Astrocyte (in vitro differentiated cells and primary cell): Measurements from ENCODE around the gene PRIM2. TPM values are rescaled to one million over a fixed set of nuclear protein-coding genes. Genes with fewer than 3 reads are reported as not detected.

Experiments
- DNase-seq: peaks from one replicate; pipeline ENCODE4 v3.0.0-alpha.2; 2010; ENCODE audit warnings: low read depth
- FAIRE-seq: peaks from 2 replicates; lab custom pipeline; 2011; peaks lifted over from hg19 to GRCh38; lab: Jason Lieb, UNC
- H2AFZ ChIP-seq: 2 replicates; pipeline ENCODE4 v1.6.0; 2012; ENCODE audit warnings: low read depth, low read length, inconsistent platforms
- H3K27ac ChIP-seq: 2 replicates; pipeline ENCODE4 v1.5.1; 2011; ENCODE audit warnings: low read depth, low read length, inconsistent platforms
- H3K27me3 ChIP-seq: 2 replicates; pipeline ENCODE4 v1.6.0; 2011; ENCODE audit warnings: low read length, inconsistent platforms; ENCODE audit not compliant: insufficient read depth
- H3K36me3 ChIP-seq: 2 replicates; pipeline ENCODE4 v1.5.1; 2011; ENCODE audit warnings: low read length, inconsistent platforms; ENCODE audit not compliant: insufficient read depth
- H3K4me1 ChIP-seq: 2 replicates; pipeline ENCODE4 v1.5.1; 2011; ENCODE audit warnings: low read length, inconsistent platforms; ENCODE audit not compliant: insufficient read depth
- H3K4me2 ChIP-seq: 2 replicates; pipeline ENCODE4 v1.6.0; 2012; ENCODE audit warnings: low read length, inconsistent platforms
- H3K4me3 ChIP-seq: 2 replicates; pipeline ENCODE4 v1.5.1; 2011; ENCODE audit warnings: low read depth, mild to moderate bottlenecking, low read length, inconsistent platforms; ENCODE audit not compliant: insufficient read depth
- H3K79me2 ChIP-seq: 2 replicates; pipeline ENCODE4 v1.6.0; 2012; ENCODE audit warnings: mild to moderate bottlenecking, low read length, inconsistent platforms; ENCODE audit not compliant: insufficient read depth
- H3K9ac ChIP-seq: 2 replicates; pipeline ENCODE4 v1.6.0; 2012; ENCODE audit warnings: mild to moderate bottlenecking, low read length, inconsistent platforms
- H3K9me3 ChIP-seq: 2 replicates; pipeline ENCODE4 v1.5.1; 2012; ENCODE audit warnings: low read depth, mild to moderate bottlenecking, low read length, inconsistent platforms; ENCODE audit not compliant: insufficient read depth
- H4K20me1 ChIP-seq: 2 replicates; pipeline ENCODE4 v1.6.0; 2012; ENCODE audit warnings: low read length, inconsistent platforms; ENCODE audit not compliant: insufficient read depth
- H3K27ac Mint-ChIP-seq: one replicate; pipeline ENCODE4 v1.8.0; 2021; ENCODE audit warnings: mild to moderate bottlenecking, mixed read lengths; ENCODE audit not compliant: unreplicated experiment
- H3K27me3 Mint-ChIP-seq: one replicate; pipeline ENCODE4 v1.8.0; 2021; ENCODE audit warnings: low read depth, mixed read lengths; ENCODE audit not compliant: unreplicated experiment
- H3K36me3 Mint-ChIP-seq: one replicate; pipeline ENCODE4 v1.8.0; 2021; ENCODE audit warnings: low read depth, mixed read lengths; ENCODE audit not compliant: unreplicated experiment
- H3K4me1 Mint-ChIP-seq: one replicate; pipeline ENCODE4 v1.8.0; 2021; ENCODE audit warnings: low read depth, mixed read lengths; ENCODE audit not compliant: unreplicated experiment
- H3K4me3 Mint-ChIP-seq: one replicate; pipeline ENCODE4 v1.8.0; 2021; ENCODE audit warnings: mild to moderate bottlenecking, moderate library complexity, mixed read lengths; ENCODE audit not compliant: unreplicated experiment
- H3K9me3 Mint-ChIP-seq: one replicate; pipeline ENCODE4 v1.8.0; 2021; ENCODE audit warnings: mild to moderate bottlenecking, mixed read lengths; ENCODE audit not compliant: unreplicated experiment
- EZH2 ChIP-seq: IDR thresholded peaks from 2 replicates; pipeline ENCODE4 v1.6.1; 2012; ENCODE audit warnings: mild to moderate bottlenecking, low read length, inconsistent platforms; ENCODE audit not compliant: insufficient read depth
- total RNA-seq: library from RNA; stranded (reverse); gene quantifications from 2 replicates; pipeline ENCODE4 v1.2.1, GENCODE V29; 2021
- TF ChIP-seq, protein P1 (sequence below): IDR thresholded peaks from 2 replicates; pipeline ENCODE4 v1.5.1; 2011; ENCODE audit warnings: low read depth, mild to moderate bottlenecking, inconsistent platforms, low read length, moderate library complexity; ENCODE audit not compliant: insufficient read depth

The PRIM2 gene
- total RNA-seq, 1 donor from 2014 or later = 11.9 TPM

DNA sequence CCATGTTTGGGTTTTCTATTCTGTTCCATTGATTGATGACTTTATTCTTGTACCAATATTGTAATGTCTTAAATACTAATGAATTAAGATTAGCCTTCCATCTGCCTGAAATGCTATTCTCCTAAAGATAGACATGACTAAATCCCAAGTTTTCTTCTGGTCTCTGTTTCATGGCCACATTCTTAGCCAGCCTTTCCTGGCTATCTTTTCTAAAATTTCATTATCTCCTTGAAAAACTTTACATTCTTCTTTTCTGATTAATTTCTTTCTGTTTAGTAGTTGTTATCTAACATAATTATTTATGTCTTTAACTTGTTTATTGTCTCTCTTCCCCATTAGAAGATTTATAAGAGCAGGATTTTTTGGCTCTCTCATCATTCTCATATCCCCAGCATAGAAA, 4.4 kb upstream of the PRIM2 start:
- Histone ChIP-seq H3K79me2 (peaks cover 6% of the 10 kb centered on the region), H3K27me3 (no peaks in the 10 kb centered on the region), H3K4me3 (no peak overlapping the region), H3K9ac (peak overlapping the region; percentile 83), H3K36me3 (no peaks in the 10 kb centered on the region), H2AFZ (no peak overlapping the region), H3K4me1 (peaks cover 26% of the 10 kb centered on the region), H3K9me3 (peaks cover 2% of the 10 kb centered on the region), H3K4me2 (peak overlapping the region; percentile 73), H4K20me1 (no peaks in the 10 kb centered on the region), H3K27ac (peak overlapping the region; percentile 97)
- no peak for DNase-seq
- no peaks in the 10 kb centered on the region for H3K27me3 Mint-ChIP-seq
- peaks cover 28% of the 10 kb centered on the region for H3K4me1 Mint-ChIP-seq
- peak overlapping the region; percentile 99 for H3K27ac Mint-ChIP-seq
- no peak for FAIRE-seq
- peaks cover 4% of the 10 kb centered on the region for H3K9me3 Mint-ChIP-seq
- no peaks in the 10 kb centered on the region for H3K36me3 Mint-ChIP-seq
- no peak for TF ChIP-seq EZH2
- TF ChIP-seq, protein P1, sequence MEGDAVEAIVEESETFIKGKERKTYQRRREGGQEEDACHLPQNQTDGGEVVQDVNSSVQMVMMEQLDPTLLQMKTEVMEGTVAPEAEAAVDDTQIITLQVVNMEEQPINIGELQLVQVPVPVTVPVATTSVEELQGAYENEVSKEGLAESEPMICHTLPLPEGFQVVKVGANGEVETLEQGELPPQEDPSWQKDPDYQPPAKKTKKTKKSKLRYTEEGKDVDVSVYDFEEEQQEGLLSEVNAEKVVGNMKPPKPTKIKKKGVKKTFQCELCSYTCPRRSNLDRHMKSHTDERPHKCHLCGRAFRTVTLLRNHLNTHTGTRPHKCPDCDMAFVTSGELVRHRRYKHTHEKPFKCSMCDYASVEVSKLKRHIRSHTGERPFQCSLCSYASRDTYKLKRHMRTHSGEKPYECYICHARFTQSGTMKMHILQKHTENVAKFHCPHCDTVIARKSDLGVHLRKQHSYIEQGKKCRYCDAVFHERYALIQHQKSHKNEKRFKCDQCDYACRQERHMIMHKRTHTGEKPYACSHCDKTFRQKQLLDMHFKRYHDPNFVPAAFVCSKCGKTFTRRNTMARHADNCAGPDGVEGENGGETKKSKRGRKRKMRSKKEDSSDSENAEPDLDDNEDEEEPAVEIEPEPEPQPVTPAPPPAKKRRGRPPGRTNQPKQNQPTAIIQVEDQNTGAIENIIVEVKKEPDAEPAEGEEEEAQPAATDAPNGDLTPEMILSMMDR = no peak
- no peak overlapping the region for H3K4me3 Mint-ChIP-seq

DNA sequence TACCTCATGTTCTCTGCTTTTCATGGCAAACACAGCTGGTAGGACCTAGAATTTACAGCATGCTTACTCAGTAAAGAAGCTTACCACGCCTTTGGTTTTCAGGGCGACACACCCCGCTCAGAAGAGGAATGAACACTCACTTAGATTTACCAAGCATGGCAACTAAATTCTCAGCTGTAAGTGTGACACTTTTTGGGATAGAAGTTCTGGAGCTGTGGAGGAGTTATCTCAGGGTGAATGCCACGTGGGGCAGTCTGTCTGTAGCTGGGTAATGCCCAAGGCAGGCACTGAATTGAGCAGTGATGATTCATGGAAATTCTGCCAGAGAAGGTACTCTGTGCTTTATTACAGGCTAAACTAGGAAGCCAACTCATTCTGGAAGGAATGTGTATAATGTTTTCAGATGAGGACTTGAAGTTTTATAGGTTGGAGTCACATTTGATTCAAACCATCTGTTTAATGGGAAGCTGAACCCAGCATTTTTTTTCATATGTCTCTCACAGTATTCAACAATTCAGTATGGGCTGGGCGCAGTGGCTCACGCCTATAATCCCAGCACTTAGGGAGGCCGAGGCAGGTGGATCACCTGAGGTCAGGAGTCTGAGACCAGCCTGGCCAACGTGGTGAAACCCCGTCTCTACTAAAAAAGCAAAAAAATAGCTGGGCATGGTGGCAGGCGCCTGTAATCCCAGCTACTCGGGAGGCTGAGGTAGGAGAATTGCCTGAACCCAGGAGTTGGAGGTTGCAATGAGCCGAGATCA, 3.5 kb upstream of the PRIM2 start:
- peak overlapping the region; percentile 22 for H2AFZ ChIP-seq
- peak overlapping the region; percentile 83 for H3K9ac ChIP-seq
- H3K27me3 ChIP-seq = no peaks in the 10 kb centered on the region
- peak overlapping the region; percentile 0 for H3K4me3 ChIP-seq
- peak; percentile 99 for DNase-seq
- Mint-ChIP-seq H3K27ac (peak overlapping the region; percentile 99), H3K9me3 (peaks cover 4% of the 10 kb centered on the region), H3K36me3 (no peaks in the 10 kb centered on the region), H3K4me3 (peak overlapping the region; percentile 17), H3K27me3 (no peaks in the 10 kb centered on the region), H3K4me1 (peaks cover 30% of the 10 kb centered on the region)
- TF ChIP-seq, protein P1 = peak; percentile 5
- no peak for TF ChIP-seq EZH2
- no peaks in the 10 kb centered on the region for H4K20me1 ChIP-seq
- peak overlapping the region; percentile 97 for H3K27ac ChIP-seq
- peaks cover 15% of the 10 kb centered on the region for H3K79me2 ChIP-seq
- H3K4me2 ChIP-seq = peak overlapping the region; percentile 73
- peaks cover 30% of the 10 kb centered on the region for H3K4me1 ChIP-seq
- no peaks in the 10 kb centered on the region for H3K36me3 ChIP-seq
- FAIRE-seq = peak; percentile 97
- peaks cover 2% of the 10 kb centered on the region for H3K9me3 ChIP-seq

DNA sequence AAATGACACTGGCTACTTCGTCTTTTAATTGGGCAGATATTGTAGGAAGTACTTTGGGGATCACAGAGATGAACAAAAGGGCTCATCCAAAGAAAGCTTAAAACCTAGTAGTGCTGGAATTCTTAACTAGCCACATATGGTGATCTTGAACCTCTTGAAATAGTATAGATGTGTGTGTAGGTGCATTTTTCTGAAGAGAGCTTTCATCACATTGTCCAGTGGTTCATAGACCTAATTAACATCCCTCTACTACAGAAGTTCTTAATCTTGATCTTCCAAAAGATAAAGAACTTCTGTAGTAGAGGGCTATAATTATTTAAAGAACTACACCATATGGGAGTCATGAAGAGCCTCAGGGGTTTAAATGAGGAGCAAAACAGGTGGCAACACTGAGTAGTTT, 2.3 kb upstream of the PRIM2 start:
- H3K36me3 Mint-ChIP-seq = no peaks in the 10 kb centered on the region
- no peak overlapping the region for H3K4me2 ChIP-seq

More for the DNA sequence above, 2.3 kb upstream of the PRIM2 start:
- no peaks in the 10 kb centered on the region for H4K20me1 ChIP-seq
- H3K4me1 ChIP-seq = peaks cover 32% of the 10 kb centered on the region
- H3K79me2 ChIP-seq = peaks cover 26% of the 10 kb centered on the region
- TF ChIP-seq, protein P1 = no peak
- TF ChIP-seq EZH2 = no peak
- no peaks in the 10 kb centered on the region for H3K27me3 ChIP-seq
- Mint-ChIP-seq H3K27me3 (no peaks in the 10 kb centered on the region), H3K27ac (peak overlapping the region; percentile 99), H3K9me3 (peaks cover 3% of the 10 kb centered on the region), H3K4me3 (no peak overlapping the region), H3K4me1 (peaks cover 29% of the 10 kb centered on the region)
- no peak for DNase-seq
- H3K9me3 ChIP-seq = peaks cover 2% of the 10 kb centered on the region
- H2AFZ ChIP-seq = no peak overlapping the region
- no peak overlapping the region for H3K4me3 ChIP-seq
- peak overlapping the region; percentile 97 for H3K27ac ChIP-seq
- peaks cover 5% of the 10 kb centered on the region for H3K36me3 ChIP-seq
- H3K9ac ChIP-seq = peak overlapping the region; percentile 83
- FAIRE-seq = no peak
